Fibroblast of mammary gland (primary cell): ENCODE data around the gene DFFB.

Source experiments
- DNase-seq: peaks from one replicate; pipeline ENCODE4 v3.0.0-alpha.2; 2010; ENCODE audit warnings: low read depth
- H3K4me3 ChIP-seq: 2 replicates; pipeline ENCODE4 v1.5.1; 2011; ENCODE audit warnings: low read depth, mild to moderate bottlenecking, low read length, moderate library complexity; ENCODE audit not compliant: control insufficient read depth
- TF ChIP-seq, protein P1 (sequence below): conservative IDR thresholded peaks from 2 replicates; pipeline ENCODE4 v1.5.1; 2011; ENCODE audit warnings: low read depth, low read length, inconsistent platforms; ENCODE audit not compliant: control insufficient read depth, insufficient read depth

Gene DFFB

DNA sequence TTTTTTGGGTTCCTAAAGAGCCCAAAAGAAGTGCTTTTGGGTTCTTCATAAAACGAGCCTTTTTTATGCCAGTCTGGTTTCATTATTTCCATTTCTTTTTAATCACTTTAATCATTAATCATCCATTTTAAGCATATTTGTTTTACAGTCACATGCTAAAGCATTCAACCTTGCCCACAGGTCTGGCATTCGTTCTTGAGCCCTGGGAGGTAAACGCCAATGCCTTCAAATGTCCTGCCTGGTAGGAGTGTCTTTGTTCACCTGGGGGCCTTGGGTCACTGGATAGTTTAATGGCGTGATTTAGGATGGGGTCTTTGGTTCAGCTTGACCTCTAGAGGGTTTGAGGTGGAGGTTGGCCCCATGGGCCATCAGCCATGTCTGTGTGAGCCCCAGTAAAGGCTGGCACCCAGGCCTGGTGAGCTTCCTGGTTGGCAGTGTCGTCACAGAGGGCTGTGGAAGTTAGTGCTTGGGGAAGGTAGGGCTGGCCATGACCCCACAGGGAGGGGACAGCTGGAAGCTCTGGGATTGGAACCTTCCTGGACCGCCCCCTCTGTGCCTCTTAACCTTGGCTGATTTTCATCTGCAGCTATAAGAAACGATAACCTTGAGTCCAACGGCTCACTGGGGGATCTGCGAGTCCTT, 22.6 kb downstream of the DFFB start:
- TF ChIP-seq, protein P1, sequence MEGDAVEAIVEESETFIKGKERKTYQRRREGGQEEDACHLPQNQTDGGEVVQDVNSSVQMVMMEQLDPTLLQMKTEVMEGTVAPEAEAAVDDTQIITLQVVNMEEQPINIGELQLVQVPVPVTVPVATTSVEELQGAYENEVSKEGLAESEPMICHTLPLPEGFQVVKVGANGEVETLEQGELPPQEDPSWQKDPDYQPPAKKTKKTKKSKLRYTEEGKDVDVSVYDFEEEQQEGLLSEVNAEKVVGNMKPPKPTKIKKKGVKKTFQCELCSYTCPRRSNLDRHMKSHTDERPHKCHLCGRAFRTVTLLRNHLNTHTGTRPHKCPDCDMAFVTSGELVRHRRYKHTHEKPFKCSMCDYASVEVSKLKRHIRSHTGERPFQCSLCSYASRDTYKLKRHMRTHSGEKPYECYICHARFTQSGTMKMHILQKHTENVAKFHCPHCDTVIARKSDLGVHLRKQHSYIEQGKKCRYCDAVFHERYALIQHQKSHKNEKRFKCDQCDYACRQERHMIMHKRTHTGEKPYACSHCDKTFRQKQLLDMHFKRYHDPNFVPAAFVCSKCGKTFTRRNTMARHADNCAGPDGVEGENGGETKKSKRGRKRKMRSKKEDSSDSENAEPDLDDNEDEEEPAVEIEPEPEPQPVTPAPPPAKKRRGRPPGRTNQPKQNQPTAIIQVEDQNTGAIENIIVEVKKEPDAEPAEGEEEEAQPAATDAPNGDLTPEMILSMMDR = no peak
- no peak for DNase-seq
- H3K4me3 ChIP-seq = no peak overlapping the region

DNA sequence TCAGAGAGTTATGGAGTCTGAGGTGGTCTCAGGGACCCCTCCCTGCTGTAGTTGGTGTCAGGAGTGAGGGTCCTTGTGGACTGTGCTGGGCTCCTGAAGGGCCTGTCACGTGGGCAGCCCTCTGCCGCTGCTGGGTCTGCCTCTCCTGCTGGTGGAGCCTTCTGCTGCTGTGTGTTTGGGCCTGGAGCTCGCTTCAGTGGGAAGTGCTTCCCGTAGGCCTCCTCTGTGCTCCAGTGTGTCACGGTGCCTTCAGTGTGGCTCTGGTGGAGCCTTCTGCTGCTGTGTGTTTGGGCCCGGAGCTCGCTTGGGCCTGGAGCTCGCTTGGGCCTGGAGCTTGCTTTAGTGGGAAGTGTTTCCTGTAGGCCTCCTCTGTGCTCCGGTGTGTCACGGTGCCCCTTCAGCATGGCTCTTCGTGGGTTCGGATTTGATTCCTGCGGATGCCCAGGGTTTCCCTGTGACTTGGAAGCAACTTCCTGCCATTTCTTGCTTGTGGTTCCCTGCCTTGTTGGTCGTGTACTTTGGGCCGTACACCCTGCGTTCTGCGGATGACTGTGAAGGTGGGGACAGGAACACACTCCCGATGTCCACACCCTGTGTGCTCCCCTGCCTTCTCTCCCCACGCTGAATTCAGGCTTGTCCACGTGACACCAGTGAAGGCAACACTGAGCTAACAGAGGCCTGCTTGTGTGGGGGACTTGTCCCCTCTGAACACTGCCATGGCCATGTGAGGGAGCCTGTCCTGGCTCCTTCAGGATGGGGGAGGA, 23.3 kb downstream of the DFFB start:
- TF ChIP-seq, protein P1 = no peak
- DNase-seq = no peak
- H3K4me3 ChIP-seq = no peak overlapping the region

- no peak overlapping the region for H3K4me3 ChIP-seq
- DNase-seq = no peak
- TF ChIP-seq, protein P1 = no peak
These were observed 23.9 kb downstream of the DFFB start for GRCh38 chr1:3881193-3881480.

GRCh38 chr1:3883194-3883925, 26.1 kb downstream of the DFFB start:
- no peak overlapping the region for H3K4me3 ChIP-seq
- no peak for DNase-seq
- TF ChIP-seq, protein P1 = no peak

DNA sequence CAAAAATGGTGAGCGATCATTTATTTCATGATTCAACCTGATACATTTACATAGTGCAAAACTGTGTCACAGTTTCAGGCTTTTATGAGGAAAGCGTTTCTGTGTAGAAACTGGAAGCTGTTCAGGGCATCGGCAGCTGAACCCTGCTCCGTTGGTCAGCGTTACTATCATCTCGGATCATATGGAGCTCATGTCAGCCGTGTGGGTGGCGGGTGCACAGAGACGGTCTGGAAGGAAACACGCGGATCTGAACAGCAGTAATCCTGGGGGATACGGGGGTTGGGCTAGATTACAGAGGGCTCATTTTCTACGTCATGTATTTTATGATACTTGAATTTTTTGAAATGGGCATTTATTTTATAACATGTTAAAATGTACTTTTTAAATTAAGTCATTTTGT, 27.7 kb downstream of the DFFB start:
- DNase-seq = no peak
- H3K4me3 ChIP-seq = no peak overlapping the region
- TF ChIP-seq, protein P1 = no peak

DNA sequence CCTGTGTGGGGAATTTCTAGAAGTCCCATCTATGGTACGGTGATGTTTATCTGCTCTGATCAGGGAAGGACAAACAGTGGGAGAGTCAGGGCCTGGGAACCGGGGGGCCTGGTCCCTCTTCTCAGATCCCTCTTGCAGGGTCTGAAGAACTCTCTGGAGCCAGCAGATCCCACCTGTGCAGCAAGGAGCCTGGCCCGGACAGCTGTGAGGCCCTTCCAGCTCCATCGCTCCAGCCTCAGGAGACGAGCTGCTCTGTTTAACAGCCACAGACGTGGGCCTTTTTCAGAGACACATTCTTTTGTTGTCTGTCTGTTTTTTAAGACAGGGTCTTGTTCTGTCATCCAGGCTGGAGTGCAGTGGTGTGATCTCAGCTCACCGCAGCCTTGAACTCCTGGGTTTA, 28.3 kb downstream of the DFFB start:
- no peak overlapping the region for H3K4me3 ChIP-seq
- TF ChIP-seq, protein P1 = no peak
- DNase-seq = no peak
